Sigmoid colon (tissue), 4 donors: ENCODE data around the gene PXDN.

Experiments used
- CTCF ChIP-seq, 4 experiments: fragments of 450-650 bp in 3 of 4; fragments of 200-600 bp in 1 of 4; IDR thresholded peaks; one replicate each; pipeline ENCODE4 v1.5.1; 2016 to 2019; ENCODE audit warnings: antibody characterized with exemption in 4 of 4, mild to moderate bottlenecking in 3 of 4, moderate library complexity in 2 of 4
- EP300 ChIP-seq, 4 donors: sonication (generic); formaldehyde crosslinking; IDR thresholded peaks; one replicate each; pipeline ENCODE4 v1.6.1; 2017; ENCODE audit warnings: antibody characterized with exemption in 4 of 4
- POLR2A ChIP-seq, 2 donors: fragments of 450-650 bp; IDR thresholded peaks; one replicate each; pipeline ENCODE4 v1.6.1; 2016; ENCODE audit warnings: antibody characterized with exemption in 2 of 2, mild to moderate bottlenecking in 2 of 2, moderate library complexity in 2 of 2
- POLR2AphosphoS5 ChIP-seq, 4 donors: sonication (generic); formaldehyde crosslinking; IDR thresholded peaks; one replicate each; pipeline ENCODE4 v1.6.1; 2017; ENCODE audit warnings: antibody characterized with exemption in 4 of 4

- TF ChIP-seq POLR2A (IDR thresholded peaks at IDR 0.05) (no peak), CTCF (IDR thresholded peaks at IDR 0.05) (no peak), POLR2AphosphoS5 (IDR thresholded peaks at IDR 0.05) (no peak), EP300 (IDR thresholded peaks at IDR 0.05) (no peak)
These were observed 36.4 kb upstream of the PXDN start for GRCh38 chr2:1780693-1781092.
